ENCODE data around the gene LRIT1.

GRCh38 chr10:84202349-84202748, 39.0 kb downstream of the LRIT1 start:
- TF ChIP-seq, protein P1, sequence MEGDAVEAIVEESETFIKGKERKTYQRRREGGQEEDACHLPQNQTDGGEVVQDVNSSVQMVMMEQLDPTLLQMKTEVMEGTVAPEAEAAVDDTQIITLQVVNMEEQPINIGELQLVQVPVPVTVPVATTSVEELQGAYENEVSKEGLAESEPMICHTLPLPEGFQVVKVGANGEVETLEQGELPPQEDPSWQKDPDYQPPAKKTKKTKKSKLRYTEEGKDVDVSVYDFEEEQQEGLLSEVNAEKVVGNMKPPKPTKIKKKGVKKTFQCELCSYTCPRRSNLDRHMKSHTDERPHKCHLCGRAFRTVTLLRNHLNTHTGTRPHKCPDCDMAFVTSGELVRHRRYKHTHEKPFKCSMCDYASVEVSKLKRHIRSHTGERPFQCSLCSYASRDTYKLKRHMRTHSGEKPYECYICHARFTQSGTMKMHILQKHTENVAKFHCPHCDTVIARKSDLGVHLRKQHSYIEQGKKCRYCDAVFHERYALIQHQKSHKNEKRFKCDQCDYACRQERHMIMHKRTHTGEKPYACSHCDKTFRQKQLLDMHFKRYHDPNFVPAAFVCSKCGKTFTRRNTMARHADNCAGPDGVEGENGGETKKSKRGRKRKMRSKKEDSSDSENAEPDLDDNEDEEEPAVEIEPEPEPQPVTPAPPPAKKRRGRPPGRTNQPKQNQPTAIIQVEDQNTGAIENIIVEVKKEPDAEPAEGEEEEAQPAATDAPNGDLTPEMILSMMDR (IDR thresholded peaks at IDR 0.05), result no peak
- TF ChIP-seq POLR2A (IDR thresholded peaks at IDR 0.05), result no peak
